Measurements from ENCODE around the gene ZNF500.

ZNF500 gene

GRCh38 chr16:4760221-4760910 lies 6.6 kb downstream of the ZNF500 start:
- TF ChIP-seq, protein P1, sequence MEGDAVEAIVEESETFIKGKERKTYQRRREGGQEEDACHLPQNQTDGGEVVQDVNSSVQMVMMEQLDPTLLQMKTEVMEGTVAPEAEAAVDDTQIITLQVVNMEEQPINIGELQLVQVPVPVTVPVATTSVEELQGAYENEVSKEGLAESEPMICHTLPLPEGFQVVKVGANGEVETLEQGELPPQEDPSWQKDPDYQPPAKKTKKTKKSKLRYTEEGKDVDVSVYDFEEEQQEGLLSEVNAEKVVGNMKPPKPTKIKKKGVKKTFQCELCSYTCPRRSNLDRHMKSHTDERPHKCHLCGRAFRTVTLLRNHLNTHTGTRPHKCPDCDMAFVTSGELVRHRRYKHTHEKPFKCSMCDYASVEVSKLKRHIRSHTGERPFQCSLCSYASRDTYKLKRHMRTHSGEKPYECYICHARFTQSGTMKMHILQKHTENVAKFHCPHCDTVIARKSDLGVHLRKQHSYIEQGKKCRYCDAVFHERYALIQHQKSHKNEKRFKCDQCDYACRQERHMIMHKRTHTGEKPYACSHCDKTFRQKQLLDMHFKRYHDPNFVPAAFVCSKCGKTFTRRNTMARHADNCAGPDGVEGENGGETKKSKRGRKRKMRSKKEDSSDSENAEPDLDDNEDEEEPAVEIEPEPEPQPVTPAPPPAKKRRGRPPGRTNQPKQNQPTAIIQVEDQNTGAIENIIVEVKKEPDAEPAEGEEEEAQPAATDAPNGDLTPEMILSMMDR (IDR thresholded peaks at IDR 0.05; ENCODE audit: insufficient read depth, low read depth, low read length, missing control alignments): no peak
- no peak overlapping the region for H3K4me3 ChIP-seq (ENCODE audit: low read length)
- DNase-seq (ENCODE audit: low read depth): no peak

DNA sequence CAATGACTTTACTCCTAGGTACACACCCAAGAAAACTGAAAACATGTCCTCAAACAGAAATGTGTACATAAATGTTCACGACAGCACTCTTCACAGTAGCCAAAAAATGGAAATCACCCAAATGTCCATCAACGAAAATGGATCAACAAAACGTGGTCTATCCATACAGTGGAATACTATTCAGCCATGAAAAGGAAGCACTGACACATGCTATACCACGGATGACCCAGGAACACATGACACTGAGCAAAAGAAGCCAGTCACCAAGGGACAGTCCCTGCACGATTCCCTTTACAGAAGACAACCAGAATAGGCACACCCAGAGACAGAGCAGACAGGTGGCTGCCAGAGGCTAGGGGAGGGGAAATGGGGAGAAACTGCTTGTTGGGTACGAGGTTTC lies 11.3 kb downstream of the ZNF500 start:
- DNase-seq (ENCODE audit: low read depth): no peak
- TF ChIP-seq, protein P1 (IDR thresholded peaks at IDR 0.05; ENCODE audit: insufficient read depth, low read depth, low read length, missing control alignments): no peak

GRCh38 chr16:4754865-4755264 lies 12.1 kb downstream of the ZNF500 start:
- no peak overlapping the region for H3K4me3 ChIP-seq (ENCODE audit: low read length)
- DNase-seq (ENCODE audit: low read depth): no peak
- TF ChIP-seq, protein P1 (IDR thresholded peaks at IDR 0.05; ENCODE audit: insufficient read depth, low read depth, low read length, missing control alignments): no peak

More for the DNA sequence above, 11.3 kb downstream of the ZNF500 start:
- no peak overlapping the region for H3K4me3 ChIP-seq (ENCODE audit: low read length)

GRCh38 chr16:4753227-4753626 lies 13.7 kb downstream of the ZNF500 start:
- no peak for DNase-seq (ENCODE audit: low read depth)
- TF ChIP-seq, protein P1 (IDR thresholded peaks at IDR 0.05; ENCODE audit: insufficient read depth, low read depth, low read length, missing control alignments): no peak
- no peak overlapping the region for H3K4me3 ChIP-seq (ENCODE audit: low read length)

- no peak for DNase-seq (ENCODE audit: low read depth)
- TF ChIP-seq, protein P1 (IDR thresholded peaks at IDR 0.05; ENCODE audit: insufficient read depth, low read depth, low read length, missing control alignments): no peak
- no peak overlapping the region for H3K4me3 ChIP-seq (ENCODE audit: low read length)
These were observed 14.4 kb downstream of the ZNF500 start for GRCh38 chr16:4752351-4753100.

DNA sequence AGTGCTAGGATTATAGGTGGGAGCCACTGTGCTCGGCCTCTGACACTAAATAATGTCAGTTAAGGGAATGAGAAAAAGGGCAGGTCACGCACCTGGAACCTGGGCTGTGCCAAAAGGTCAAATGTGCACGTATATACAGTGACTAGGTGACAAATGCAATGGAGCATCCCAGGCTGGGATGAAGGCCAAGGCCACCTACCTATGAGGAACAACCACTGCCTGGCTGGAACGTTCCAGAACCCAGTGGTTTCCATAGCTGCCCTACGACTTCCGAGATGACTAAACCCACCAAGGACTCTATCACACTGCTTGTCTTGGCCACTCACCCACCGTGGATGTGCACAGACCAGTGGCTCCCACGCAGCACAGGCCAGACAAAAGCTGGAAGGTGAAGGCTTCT lies 16.1 kb downstream of the ZNF500 start:
- no peak for DNase-seq (ENCODE audit: low read depth)
- no peak overlapping the region for H3K4me3 ChIP-seq (ENCODE audit: low read length)
- TF ChIP-seq, protein P1 (IDR thresholded peaks at IDR 0.05; ENCODE audit: insufficient read depth, low read depth, low read length, missing control alignments): no peak

Data from epithelial cell of esophagus (primary cell).